Right renal cortex interstitium (tissue), 3 donors: ENCODE measurements around the gene PCDHGA5. TPM values are rescaled to one million over a fixed set of nuclear protein-coding genes. Genes with fewer than 3 reads are reported as not detected.
"Not testable (repeated sequence)": the region's sequence is repeated elsewhere in the genome, so short reads cannot be mapped to it uniquely, and the experiment has no call there.

Source experiments
- DNase-seq, 3 donors: peaks; one replicate each; pipeline ENCODE4 v3.0.0-alpha.2; 2013; ENCODE audit warnings: low read depth in 3 of 3, low spot score in 2 of 3
- polyA plus RNA-seq, 3 donors: library from polyadenylated mRNA; unstranded; fragments of 120-200 nt; gene quantifications; one replicate each; pipeline ENCODE4 v1.2.1, GENCODE V29; 2013; ENCODE audit not compliant: insufficient read length in 3 of 3

Gene PCDHGA5
- 1 to 10 TPM; 2.2 to 2.8 (median 2.4) TPM for polyA plus RNA-seq

DNA sequence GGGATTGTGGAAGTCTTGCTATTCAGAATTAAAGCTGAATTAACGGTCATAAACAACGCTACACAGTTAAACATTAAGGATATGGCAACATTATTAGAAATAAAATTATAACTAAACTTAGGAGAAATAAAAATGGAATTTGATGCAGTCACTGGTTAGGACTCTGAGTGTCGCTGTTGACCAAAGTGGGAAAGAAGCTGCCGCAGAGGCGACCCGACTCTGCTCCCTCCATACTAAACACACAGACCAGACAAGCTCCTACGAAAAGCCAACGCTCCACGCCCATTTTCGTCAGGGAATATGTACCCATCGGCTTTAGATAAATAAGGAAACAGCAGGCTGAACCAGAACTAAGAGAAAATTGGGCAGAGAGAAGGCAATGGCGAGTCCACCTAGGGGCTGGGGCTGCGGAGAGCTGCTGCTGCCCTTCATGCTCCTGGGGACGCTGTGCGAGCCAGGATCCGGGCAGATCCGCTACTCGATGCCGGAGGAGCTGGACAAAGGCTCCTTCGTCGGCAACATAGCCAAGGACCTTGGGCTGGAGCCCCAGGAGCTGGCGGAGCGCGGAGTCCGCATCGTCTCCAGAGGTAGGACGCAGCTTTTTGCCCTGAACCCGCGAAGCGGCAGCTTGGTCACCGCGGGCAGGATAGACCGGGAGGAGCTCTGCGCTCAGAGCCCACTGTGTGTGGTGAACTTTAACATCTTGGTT, at the start of gene PCDHGA5:
TSS of gene PCDHGA5 (plus strand) at position 211 of the 709 bp plus-strand sequence. CDS start at position 380, 169 bp downstream.
- DNase-seq = no peak

DNA sequence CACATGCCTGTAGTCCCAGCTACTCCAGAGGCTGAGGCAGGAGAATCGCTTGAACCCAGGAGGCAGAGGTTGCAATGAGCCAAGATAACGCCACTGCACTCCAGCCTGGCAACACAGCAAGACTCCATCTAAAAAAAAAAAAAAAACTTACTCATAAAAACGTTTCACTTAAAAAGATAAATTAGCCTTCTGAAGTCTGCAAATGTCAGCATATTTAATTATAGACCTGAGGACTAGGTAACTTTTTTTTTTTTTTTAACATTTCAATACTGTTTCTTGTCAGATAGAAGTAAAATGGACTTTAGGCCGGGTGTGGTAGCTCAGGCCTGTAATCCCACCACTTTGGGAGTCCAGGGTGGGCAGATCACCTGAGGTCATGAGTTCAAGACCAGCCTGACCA, 47.0 kb upstream of the PCDHGA5 start:
- DNase-seq = not testable (repeated sequence)

DNA sequence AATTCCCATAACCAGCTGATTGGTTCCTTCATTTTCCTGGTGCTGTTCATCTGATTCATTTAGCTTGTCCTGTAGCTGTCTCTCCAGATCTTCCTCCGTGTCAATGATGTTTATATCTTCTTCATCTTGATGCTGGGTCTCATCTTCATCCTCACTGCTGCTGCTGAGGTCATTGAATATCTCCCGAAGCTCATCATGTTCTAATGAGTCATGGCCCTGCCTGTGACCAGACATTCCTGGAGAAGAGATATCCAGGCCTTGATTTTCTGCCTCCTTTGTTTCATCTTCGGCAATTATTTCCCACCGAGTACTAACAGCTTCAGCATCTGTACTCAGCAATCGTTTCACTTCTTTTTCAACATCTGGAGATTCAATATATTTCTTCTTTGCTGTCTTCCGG, 44.8 kb upstream of the PCDHGA5 start:
- no peak for DNase-seq

DNA sequence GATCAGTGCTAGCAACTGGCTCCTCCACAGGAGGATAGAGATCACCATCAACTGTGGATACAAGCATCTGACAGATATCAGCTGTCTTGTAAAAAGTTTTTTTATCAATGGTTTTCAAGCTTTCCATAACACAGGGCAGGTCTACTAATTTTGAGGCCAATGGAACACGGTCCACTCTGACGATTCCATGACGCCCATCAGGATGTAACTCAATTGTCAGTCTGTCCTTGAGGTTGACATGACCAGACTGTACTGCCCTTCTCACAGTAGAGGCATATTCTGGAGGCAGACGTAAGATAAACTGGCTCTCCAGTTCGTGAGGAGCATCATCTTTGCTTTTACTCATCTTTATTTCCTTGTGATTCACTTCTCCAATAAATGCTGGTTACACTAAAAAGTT, 44.3 kb upstream of the PCDHGA5 start:
- no peak for DNase-seq

DNA sequence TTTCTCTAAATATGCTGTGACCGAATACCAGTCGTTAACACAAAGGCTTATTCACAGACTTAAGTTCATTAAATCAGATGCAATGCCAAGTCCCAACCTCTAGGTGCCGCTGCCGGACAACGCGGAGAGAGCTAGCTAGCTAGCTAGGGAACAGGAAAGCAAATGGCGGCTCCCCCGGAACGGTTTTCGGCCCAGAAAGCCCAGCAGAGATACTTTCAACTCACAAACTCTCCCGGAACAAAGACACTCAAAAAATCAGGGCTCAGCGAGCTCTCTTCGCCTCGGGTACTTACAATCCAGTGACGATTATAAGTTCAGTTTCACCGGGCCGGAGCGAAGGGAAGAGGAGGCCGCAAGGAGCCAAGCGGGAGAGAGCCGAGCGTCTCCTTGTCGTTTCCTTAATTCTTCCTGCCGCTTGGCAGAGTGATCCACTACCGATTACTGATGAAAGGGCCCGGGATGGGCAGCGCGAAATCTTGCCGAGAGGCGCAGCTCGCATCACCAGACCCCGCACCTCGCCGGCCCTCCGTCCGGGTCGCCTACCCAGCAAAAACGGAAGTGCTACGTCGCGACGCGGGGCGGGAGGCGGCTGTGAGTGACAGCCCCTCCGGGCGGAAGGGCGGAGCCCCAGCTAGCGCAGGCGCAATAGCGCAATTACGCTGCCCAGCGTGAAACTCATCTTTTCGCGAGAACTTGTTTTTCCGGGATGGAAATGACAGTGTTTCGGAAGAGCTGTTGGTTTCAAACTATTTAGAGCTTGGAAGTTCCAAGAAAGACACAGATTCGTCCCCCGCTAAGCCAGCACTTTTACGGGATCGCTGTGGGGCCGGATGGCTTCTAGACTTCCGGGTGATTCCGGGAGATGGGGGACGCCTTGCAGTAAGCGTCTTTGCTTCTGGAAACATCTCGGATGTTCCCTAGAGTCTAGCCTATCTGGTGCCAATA, 43.5 kb upstream of the PCDHGA5 start, which contains the start of gene TAF7:
TSS of gene TAF7 (minus strand) at position 560 of the 945 bp plus-strand sequence. CDS start 740 bp downstream, outside the sequence.
- peak; percentile 88 to 90 (median 90) for DNase-seq

DNA sequence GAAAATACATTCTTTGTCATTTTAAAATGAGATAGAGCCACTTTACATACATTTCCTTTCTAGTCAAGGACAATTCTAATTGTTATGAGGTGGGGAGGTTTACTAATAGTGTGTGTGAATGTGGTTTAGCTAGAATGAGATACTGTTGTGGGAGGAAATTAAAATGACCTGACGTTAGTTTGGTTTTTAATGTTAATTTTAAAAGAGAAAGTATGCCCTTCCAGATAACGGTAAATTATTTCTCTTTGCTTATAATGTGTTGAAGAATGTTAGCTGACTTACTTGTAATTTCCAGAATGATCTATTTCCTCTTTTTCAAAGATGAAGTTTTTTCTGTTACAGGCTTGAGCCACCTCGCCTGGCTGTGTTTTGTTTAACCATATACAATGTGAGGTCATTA, 41.7 kb upstream of the PCDHGA5 start:
- no peak for DNase-seq

DNA sequence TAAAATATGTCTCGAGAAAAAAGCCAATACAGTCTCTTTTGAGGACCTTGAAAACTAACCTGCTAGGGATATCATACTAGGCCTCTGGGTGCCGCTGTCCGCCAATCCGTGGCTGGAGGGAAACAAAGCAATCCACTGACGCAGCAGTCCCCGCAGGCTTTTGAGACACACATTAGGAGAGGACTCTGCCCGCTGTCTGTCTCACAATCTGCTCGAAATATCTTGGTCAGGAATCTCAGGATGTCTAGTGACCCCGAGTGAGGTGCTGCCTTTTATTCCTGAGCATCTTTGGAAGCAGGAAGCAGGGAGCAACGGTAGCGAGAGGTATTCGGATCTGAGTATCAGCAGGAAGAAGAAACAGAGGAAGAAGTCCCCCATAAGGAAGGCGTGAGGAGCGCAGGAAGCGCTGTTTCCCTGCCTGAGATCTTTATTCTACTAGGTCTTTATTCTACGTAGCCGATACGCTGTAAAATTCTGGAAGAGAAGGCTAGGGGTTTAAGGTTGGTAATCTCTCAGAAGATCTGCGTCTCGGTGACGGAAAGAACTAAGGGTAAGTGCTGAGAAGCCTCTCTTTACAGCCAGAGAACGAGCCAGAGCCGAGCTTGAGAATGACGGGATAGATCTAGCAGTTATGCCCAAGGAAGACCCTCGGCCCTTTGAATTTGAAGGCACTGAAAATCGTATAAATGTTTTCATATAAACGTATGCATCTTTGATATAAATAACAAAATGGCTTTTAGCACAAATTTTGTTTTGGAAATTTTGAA, 37.7 kb upstream of the PCDHGA5 start:
- no peak for DNase-seq

DNA sequence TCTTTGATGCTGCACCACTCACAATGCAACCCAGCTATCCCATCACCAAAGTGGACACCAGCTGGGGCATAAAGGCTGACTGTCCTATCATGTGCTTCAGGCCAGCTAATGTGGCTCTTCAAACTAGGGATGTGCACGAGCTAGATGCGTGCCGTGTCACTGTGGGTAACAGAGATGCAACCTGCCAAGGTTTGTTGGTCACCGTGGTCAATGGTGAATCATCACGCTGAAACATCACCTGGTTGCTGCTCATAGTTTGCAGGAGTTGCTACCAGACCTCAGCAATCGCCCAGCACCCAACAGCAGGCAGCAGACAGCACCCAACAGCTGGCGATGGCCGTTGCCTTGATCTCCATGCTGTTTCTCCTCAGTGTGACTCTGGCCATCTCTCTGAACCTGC, 35.7 kb upstream of the PCDHGA5 start:
- no peak for DNase-seq

DNA sequence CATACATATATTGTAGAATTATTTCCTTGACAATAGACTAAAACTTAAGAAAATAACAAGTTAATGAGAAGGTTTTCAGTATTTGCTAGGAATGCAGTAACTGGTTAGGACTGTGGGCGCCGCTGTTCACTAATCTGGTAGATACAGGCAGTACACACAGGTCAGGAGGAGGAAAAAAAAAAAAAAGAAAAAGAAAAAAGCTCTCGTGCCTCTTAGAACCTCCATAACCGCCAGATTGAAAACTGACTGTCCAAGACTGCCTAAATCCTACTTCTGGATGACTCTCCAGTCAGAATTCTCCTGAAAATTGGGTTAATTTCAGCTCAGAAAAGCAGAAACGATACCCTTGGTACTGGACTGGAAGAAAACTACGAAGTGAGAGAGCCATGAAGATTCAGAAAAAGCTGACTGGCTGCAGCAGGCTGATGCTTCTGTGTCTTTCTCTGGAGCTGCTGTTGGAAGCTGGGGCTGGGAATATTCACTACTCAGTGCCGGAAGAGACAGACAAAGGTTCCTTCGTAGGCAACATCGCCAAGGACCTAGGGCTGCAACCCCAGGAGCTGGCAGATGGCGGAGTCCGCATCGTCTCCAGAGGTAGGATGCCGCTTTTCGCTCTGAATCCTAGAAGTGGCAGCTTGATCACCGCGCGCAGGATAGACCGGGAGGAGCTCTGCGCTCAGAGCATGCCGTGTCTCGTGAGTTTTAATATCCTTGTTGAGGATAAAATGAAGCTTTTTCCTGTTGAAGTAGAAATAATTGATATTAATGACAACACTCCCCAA, 33.5 kb upstream of the PCDHGA5 start, which contains the start of gene PCDHGA1:
TSS of gene PCDHGA1 (plus strand) at position 216 of the 782 bp plus-strand sequence.
- no peak for DNase-seq

DNA sequence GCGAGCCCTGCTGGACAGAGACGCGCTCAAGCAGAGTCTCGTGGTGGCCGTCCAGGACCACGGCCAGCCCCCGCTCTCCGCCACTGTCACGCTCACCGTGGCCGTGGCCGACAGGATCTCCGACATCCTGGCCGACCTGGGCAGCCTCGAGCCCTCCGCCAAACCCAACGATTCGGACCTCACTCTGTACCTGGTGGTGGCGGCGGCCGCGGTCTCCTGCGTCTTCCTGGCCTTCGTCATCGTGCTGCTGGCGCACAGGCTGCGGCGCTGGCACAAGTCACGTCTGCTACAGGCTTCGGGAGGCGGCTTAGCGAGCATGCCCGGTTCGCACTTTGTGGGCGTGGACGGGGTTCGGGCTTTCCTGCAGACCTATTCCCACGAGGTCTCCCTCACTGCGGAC, 31.4 kb upstream of the PCDHGA5 start:
- not testable (repeated sequence) for DNase-seq

DNA sequence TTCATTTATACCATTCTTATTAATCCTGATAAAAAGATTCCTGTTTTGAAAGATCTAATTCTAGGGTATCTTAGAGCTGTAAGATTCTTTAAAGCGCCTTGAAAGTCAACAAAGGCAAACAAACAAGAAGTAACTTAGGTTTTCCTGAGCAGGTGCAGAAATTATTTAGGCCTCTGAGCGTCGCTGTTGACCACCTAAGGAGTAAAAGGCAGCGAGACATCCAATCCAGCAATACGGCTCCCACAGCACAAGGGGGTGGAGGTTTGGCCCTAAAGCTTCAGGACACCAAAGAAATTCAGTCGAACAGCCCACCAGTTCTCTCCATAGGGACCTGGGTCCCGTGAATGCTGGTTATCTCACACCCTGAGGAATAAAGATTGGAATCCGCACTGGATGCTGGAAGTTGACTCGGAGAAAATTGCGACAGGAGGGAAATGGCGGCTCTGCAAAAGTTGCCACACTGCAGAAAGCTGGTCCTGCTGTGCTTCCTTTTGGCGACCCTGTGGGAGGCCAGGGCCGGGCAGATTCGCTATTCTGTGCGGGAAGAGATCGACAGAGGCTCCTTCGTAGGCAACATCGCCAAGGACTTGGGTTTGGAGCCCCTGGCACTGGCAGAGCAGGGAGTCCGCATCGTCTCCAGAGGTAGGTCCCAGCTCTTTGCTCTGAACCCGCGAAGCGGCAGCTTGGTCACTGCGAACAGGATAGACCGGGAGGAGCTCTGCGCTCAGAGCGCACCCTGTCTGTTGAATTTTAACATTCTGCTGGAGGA, 25.2 kb upstream of the PCDHGA5 start, which contains the start of gene PCDHGA2:
TSS of gene PCDHGA2 (plus strand) at position 223 of the 769 bp plus-strand sequence.
- DNase-seq = peak in 2 of 3 donors; percentile 25 to 43

DNA sequence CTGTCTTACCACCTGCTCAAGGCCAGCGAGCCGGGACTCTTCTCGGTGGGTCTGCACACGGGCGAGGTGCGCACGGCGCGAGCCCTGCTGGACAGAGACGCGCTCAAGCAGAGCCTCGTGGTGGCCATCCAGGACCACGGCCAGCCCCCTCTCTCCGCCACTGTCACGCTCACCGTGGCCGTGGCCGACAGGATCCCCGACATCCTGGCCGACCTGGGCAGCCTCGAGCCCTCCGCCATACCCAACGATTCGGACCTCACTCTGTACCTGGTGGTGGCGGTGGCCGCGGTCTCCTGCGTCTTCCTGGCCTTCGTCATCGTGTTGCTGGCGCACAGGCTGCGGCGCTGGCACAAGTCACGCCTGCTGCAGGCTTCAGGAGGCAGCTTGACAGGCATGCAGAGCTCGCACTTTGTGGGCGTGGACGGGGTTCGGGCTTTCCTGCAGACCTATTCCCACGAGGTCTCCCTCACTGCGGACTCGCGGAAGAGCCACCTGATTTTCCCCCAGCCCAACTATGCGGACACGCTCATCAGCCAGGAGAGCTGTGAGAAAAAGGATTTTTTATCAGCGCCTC, 23.1 kb upstream of the PCDHGA5 start:
- not testable (repeated sequence) for DNase-seq

DNA sequence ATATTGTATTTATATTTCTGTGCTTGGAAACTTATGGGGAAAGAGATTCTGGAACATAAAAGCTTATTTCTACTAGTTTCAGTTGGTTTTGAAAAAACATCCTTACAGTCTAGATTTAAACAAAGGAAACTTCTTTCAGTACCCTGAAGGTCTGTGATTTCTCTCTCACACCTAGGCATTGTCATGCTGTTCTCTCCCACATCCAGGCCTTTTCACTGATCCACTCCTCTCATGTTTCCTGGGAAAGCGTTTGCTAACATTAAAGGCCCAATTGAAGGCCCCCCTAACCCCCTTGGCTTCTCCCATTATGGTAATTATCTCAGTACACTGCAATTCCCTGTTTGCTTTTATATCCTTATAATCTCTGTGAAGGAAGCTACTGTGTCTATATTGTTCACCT, 21.2 kb upstream of the PCDHGA5 start:
- no peak for DNase-seq

DNA sequence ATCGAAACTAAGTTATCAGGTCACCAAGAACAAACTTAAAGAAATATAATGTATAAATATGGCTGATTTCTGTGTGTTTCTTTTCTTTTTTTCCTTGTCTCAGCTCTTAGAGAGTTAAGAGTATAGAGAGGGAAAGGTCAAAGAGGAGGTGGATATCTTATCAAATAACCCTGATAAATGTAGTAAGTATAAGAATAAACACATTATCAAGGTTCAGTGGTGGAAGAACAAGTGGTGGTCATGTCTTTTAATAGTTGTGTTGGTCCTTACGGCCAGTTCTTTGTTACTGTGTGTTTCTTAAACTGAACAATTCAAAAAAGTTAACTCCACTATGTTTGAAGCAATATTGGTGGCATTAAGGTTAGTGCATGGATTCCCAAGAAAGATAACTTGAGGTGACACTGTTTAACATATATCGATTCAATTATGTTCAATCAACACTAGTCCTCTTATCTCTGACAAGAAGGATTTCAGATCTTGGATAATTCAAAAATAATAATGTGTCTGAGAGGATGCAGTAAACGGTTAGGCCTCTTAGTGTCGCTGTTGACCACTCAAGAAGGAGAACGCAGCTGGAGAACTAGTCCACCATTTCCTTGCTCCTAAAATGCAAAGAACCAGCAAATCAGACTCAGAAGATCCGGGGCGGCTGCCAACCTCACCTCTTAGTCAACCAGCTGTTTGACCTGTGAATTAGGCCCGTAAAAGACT, 20.6 kb upstream of the PCDHGA5 start, which contains the start of gene PCDHGA3:
TSS of gene PCDHGA3 (plus strand) at position 588 of the 711 bp plus-strand sequence. CDS start 205 bp downstream, outside the sequence.
- DNase-seq = no peak

DNA sequence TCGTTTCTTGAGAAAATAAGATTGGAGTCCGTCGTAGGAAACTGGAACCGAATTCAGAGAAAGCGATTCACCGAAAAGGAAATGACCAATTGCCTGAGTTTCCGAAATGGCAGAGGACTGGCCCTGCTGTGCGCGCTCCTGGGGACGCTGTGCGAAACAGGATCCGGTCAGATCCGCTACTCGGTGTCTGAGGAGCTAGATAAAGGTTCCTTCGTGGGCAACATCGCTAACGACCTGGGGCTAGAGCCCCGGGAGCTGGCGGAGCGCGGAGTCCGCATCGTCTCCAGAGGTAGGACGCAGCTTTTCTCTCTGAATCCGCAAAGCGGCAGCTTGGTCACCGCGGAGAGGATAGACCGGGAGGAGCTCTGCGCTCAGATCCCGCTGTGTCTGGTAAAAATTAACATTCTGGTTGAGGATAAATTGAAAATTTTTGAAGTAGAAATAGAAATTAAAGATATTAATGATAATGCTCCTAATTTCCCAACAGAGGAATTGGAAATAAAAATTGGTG, 20.0 kb upstream of the PCDHGA5 start:
- DNase-seq = no peak

DNA sequence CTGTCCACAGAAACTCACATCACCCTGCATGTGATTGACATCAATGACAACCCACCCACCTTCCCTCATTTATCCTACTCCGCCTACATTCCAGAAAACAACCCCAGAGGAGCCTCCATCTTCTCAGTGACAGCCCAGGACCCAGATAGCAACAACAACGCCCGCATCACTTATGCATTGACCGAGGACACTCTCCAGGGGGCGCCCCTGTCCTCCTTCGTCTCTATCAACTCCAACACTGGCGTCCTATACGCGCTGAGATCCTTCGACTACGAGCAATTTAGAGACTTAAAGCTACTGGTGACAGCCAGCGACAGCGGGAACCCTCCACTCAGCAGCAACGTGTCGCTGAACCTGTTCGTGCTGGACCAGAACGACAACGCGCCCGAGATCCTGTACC, 18.6 kb upstream of the PCDHGA5 start:
- DNase-seq = no peak

DNA sequence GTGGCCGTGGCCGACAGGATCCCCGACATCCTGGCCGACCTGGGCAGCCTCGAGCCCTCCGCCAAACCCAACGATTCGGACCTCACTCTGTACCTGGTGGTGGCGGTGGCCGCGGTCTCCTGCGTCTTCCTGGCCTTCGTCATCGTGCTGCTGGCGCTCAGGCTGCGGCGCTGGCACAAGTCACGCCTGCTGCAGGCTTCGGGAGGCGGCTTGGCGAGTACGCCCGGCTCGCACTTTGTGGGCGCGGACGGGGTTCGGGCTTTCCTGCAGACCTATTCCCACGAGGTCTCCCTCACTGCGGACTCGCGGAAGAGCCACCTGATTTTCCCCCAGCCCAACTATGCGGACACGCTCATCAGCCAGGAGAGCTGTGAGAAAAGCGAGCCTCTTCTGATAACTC, 17.9 kb upstream of the PCDHGA5 start:
- not testable (repeated sequence) for DNase-seq
